Bronchus fibroblast of lung (primary cell): ENCODE measurements around the gene IL9R. TPM values are rescaled to one million over a fixed set of nuclear protein-coding genes. Genes with fewer than 3 reads are reported as not detected.

Experiments used
- total RNA-seq: library from RNA; depleted of rRNA; stranded (reverse); fragments of >200 nt; gene quantifications from 2 replicates; pipeline ENCODE4 v1.2.3, GENCODE V29; 2015

The IL9R gene, protein sequence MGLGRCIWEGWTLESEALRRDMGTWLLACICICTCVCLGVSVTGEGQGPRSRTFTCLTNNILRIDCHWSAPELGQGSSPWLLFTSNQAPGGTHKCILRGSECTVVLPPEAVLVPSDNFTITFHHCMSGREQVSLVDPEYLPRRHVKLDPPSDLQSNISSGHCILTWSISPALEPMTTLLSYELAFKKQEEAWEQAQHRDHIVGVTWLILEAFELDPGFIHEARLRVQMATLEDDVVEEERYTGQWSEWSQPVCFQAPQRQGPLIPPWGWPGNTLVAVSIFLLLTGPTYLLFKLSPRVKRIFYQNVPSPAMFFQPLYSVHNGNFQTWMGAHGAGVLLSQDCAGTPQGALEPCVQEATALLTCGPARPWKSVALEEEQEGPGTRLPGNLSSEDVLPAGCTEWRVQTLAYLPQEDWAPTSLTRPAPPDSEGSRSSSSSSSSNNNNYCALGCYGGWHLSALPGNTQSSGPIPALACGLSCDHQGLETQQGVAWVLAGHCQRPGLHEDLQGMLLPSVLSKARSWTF
- total RNA-seq, result not detected in 2 replicates

DNA sequence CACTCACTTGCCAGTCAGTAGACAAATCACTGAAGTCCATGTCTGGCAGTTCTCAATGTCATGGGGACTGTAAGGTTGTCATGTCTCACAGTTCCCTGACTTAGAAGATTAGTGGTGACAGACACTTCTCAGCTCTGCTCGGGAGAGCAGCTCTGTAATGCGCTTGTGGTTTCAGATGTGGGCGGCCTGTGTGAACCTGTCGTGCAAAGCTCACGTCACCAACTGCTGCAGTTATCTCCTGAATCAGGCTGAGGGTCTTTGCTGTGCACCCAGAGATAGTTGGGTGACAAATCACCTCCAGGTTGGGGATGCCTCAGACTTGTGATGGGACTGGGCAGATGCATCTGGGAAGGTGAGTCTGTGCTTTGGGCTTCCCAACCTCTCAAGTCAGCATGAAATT is at the start of gene IL9R:
IL9R (plus strand) TSS at position 261 of the 400 bp plus-strand sequence; CDS start at position 325, 64 bp downstream.

Other genes with a start within 250 kb of the IL9R start
- 26.9 and 29.1 TPM in 2 replicates for gene VAMP7, start 116.4 kb upstream of the IL9R start, total RNA-seq